ENCODE measurements around the gene CHURC1.

The CHURC1 gene

DNA sequence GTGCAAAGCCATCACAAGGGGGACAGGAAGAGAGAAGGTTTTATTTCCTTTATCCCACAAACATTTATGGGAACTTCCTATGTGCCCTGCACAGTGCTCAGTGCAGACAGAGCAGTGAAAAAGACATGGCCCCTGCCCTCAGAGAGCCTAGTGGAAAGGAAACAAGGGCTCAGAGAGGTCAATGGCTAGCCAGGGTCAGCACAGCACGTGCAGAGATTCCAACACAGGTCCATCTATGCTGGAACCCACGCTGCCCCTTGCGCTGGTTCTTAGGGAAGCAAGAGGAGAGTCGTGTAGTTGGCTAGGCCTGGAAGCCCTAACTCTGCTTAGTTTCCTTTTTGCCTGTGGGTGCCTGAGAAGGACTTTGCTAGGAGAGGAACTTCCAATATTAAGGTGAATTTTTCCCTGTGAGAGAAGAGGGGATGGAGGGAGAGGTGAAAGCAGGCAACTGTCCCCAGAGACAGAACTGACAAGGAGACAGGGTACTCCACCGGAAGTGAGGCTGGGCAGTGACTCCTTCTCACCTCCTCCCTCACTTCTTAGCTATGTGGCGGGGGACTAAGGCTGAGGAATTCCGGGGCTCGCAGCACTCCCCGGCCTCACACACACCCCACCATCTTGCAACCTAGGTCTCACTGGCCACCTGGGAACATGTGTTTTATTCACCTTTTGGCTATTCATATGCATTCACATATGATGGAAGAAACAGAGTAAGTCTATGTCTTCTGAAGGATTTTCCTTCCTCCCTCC is 40.4 kb downstream of the CHURC1 start:
- no peak overlapping the region for H3K4me3 ChIP-seq (ENCODE audit: low read depth, low read length)

DNA sequence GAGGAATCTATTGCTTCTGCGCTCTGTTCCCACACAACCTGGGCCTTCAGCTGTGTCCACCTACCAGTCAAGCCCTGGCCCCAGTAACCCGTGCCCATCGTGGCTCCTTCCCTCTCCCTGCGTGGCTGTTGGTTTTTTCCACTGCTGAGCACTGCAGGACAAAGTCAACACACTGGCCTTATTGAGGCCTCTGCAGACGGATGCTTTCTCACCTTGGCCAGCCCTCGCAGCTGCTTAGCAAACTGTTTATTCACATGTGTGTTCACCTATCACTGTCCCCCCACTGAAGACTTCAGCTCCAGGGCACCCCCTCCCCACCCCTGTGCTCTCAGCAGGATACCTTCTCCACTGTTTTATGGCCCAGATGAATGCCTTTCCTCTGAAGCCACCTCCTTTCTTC is 41.0 kb downstream of the CHURC1 start:
- no peak overlapping the region for H3K4me3 ChIP-seq (ENCODE audit: low read depth, low read length)

DNA sequence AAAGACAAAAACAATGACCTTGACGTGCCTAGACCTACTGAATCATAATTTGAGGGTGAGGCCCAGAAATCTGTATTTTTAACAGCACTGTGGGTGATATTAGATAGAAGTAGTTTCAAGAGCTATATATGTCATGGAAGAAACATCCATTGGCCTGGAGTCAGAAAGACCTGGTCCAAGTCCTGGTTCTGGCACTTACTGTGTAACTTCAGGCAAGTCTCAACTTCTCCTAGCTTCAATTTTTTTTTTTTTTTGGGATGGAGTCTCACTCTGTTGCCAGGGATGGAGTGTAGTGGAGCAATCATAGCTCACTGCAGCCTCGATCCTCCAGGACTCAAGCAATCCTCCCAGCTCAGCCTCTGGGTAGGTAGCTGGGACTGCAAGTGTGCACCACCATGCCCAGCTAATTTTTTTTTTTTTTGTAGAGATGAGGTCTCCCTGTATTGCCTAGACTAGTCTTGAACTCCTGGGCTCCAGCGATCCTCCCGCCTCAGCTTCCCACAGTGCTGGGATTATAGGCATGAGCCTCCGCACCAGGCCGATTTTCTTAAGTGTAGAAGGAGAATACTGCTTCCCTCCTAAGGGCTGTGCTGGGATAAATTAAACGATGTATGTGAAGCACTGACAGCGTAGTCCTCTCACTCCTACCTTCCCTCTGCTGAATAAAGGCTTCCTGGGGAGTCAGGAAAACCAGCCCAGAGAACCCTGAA is 42.6 kb downstream of the CHURC1 start:
- H3K4me3 ChIP-seq (ENCODE audit: low read depth, low read length) = no peak overlapping the region

DNA sequence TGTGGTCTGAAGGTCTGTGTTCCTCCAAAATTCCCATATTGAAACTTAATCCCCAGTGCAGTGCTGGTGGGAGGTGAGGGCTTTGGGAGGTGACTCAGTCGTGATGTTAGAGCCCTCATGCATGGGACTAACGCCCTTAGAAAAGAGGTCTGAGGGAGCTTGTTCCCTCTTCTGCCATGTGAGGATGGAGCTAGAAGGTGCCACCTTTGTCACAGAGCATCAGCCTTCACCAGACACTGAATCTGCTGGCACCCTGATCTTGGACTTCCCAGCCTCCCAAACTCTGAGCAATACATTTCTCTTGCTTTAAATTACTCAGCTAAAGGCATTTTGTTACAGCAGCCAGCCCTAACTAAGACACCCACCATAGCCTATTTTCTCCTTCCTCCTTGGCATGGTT is 43.9 kb downstream of the CHURC1 start:
- no peak overlapping the region for H3K4me3 ChIP-seq (ENCODE audit: low read depth, low read length)

DNA sequence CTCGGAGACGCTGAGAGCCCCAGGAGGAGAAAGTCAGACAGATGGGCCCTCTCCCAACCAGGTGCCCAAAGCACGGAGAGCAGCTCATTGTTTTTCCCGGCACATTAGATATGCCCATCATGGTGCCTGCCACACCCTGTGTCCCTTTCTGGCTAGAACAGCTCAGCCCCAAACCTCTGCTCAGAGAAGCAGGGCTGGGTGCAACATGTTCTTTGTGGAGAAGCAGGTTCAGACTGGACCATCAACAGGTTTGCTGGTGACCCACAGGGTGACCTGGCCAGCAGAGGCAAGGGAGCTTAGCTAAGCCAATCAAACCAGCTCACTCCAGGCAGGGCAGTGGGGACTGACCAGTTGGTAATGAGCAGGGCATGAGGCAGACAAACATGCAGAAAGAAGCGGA is 44.5 kb downstream of the CHURC1 start:
- H3K4me3 ChIP-seq (ENCODE audit: low read depth, low read length) = no peak overlapping the region

DNA sequence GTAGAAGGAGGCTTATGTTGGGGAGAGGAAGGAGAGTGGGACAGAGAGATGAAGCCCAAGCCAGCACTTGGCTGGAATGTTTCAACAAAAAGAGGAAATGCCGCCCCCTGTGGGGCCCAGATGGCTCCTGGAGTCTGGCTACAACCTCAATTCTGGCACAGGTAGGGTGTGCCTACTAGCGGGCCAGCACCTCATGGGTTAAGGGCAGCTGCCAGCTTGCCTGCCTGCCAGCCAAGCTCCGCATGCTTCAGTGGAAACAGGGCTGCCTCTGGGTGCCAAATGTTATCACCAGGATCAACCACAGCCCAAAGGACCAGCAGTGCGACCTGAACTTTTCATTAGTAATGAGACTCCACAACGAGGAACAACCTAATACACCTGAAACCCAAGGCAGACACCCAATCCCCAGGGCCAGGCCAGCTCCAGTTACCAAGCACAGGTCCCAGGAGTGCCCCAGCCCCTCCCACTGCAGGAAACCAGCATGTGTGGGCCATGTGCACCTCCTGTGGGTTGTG is 46.6 kb downstream of the CHURC1 start:
- no peak overlapping the region for H3K4me3 ChIP-seq (ENCODE audit: low read depth, low read length)

DNA sequence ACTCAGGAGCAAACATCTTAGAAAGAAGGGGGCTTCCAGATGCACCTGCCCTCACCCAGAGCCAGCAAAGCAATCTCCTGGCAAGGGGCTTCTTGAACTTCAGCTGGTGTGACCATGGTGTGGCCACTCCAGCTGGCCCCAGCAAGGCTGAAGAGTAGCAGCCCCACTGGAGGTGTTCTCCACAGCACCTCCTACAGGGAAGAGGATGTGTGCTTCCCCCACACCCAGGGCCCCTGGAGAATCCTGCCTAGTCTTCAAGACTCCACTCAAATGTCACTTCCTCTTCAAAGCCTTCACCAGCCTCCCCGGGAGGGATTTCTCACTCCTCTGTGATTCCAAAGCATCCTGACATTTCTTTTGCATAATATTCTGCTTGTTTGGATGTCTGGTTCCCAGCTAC is 49.4 kb downstream of the CHURC1 start:
- H3K4me3 ChIP-seq (ENCODE audit: low read depth, low read length) = no peak overlapping the region

DNA sequence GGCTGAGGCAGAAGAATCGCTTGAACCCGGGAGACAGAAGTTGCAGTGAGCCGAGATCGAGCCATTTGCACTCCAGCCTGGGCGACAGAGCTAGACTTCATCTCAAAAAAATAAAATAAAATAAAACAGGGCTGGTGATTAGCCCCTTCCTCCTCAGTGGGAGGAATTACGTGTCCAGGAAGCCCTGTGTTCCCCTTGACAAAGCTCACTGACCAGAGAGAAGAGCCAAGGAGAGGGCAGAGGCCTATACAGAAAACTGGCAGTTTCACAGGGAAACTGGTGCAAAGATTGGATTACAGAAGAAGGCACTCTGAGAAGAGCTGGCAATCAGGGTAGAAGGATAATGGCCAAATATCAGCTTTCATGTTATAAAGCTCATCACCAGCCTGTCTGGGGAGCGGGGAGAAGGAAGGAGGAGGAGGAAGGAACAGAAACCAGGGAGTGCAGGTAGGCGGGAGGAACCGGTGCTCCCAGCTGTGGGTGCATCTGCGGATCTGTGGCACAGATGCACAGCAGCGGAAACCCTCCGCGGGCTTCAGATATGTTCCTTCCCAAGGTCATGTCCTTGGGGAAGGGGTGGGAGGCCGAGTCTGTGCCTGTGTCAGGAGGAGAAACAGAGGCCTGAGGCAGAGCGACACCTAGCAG is 51.2 kb downstream of the CHURC1 start:
- no peak overlapping the region for H3K4me3 ChIP-seq (ENCODE audit: low read depth, low read length)

DNA sequence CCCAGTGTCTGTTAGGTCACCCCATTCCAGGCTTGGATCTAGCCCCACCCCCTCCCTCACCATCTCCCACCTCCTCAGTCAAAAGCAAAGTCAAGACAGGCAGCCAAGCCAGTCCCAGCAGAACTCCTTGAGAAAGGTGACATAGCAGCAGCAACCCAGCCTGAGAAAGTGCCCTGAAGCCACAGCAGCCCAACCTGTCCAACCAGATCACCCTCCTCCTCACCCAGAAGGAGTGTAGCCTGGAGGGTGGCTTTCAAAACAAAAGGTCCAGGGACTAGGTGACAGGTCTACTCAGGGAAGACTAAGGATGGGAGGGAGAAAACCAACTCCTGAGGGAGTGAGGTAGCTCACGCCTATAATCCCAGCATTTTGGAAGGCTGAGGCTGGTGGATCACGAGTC is 52.7 kb downstream of the CHURC1 start:
- no peak overlapping the region for H3K4me3 ChIP-seq (ENCODE audit: low read depth, low read length)

DNA sequence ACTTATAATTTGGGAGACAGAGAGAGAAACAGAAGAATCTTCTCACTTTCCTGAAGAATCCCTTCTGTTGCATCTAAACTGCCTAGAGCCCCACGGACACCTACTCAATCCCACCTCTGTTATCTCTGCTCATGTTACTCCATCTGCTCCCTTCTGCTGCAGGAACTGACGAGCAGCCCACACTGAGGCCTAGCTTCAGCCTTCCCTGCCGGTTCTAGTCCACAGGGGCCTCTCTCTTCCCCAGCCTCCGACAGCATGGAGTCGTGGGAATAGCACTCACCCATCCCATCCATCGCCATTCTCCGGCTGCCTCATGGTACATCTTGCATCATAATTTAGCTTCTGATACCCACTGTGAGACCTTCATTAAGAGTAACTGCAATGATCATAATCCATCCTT is 53.9 kb downstream of the CHURC1 start:
- no peak overlapping the region for H3K4me3 ChIP-seq (ENCODE audit: low read depth, low read length)

DNA sequence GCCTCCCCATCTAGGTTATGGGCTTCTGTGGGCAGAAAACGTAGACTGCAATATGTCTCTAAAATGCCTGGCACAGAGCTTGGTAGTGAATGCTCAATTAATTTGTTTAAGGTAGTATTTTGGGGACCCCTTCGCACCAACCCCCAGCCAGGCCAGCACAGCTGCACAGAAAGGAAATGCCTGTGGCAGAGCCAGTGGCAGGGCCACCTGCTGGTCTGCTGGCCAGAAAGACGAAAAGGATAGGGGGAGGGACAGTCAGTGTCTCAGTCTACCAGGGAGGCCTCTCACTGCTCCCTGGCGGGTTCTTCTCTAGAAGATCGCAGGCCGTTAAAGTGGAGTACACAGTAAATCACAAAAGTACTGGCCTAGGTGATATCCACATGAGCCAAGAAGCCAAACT is 54.4 kb downstream of the CHURC1 start:
- no peak overlapping the region for H3K4me3 ChIP-seq (ENCODE audit: low read depth, low read length)

DNA sequence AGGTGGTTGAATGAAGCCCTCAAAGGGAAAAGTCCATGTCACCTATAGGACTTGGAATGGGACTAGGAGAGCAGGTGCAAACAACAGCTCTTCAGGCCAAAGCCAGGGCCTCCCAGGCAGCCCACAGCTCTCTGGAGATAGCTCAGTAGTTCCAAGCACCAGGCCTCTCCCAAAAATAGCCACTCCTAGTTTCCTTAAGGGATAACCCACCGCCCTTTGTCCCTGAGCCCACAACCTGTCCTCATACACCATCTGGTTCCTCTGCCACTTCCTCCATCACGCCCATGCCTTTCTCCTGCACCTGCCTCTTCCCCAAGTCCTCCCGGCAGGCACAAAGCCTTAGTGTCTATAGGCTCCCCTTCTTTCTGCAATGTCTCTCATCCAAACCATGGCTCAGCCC is 55.8 kb downstream of the CHURC1 start:
- H3K4me3 ChIP-seq (ENCODE audit: low read depth, low read length) = no peak overlapping the region

DNA sequence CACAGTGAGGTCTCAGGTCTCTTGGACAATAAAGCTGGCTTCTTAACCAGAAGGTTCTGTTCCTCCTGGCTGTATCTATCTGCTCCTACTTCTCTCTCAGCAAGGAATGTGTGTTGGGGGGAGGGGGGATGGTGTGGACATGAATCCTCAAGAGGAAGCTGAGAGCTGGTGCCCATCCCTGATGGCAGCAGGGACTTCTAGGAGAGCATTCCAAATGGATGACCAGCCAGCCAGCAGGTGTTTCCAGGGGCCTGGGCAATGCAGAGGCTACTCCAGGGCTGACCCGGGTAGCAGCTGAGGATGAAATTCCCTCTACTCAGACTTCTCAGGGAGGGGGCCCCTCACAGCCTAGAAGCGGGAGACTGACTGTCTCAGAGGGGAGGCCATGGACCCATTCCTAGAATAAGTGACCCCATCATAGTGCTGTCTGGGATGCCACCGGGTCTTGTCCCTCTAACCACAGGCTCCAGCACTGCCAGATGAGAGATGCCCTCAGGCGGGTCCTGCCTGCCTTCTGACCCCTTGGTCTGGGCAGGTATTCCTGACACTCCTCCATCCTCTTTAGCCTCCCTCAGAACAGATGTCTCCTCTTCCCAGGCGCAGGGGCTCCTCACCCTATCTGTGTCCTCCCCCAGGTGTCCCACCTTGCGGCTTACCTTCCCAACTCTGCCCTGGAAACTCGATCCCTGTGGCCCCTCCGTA is 56.7 kb downstream of the CHURC1 start:
- peak overlapping the region; percentile 67 for H3K4me3 ChIP-seq (ENCODE audit: low read depth, low read length)

DNA sequence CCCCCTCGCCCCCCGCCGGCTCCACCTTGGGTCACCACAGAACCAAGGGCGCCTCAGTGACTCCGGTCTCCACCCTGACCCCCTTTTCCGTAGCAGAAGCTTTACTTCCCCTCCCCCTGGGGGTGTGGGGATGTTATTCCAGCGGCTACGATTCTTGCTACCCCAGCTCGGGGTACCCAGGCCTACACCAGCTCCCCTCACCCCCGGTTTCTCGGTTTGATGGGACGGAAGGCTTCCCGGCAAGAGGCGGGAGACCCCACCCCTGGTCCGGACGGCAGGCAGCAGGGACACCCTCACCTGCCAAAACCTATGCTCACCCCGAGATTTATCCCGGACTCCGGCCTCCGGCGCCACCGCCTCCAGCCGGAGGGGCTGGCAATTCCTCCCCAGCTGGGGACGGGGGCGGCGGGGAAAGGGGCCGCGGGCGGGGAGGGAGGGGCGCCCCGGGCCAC is 57.3 kb downstream of the CHURC1 start:
- H3K4me3 ChIP-seq (ENCODE audit: low read depth, low read length) = peak overlapping the region; percentile 67

DNA sequence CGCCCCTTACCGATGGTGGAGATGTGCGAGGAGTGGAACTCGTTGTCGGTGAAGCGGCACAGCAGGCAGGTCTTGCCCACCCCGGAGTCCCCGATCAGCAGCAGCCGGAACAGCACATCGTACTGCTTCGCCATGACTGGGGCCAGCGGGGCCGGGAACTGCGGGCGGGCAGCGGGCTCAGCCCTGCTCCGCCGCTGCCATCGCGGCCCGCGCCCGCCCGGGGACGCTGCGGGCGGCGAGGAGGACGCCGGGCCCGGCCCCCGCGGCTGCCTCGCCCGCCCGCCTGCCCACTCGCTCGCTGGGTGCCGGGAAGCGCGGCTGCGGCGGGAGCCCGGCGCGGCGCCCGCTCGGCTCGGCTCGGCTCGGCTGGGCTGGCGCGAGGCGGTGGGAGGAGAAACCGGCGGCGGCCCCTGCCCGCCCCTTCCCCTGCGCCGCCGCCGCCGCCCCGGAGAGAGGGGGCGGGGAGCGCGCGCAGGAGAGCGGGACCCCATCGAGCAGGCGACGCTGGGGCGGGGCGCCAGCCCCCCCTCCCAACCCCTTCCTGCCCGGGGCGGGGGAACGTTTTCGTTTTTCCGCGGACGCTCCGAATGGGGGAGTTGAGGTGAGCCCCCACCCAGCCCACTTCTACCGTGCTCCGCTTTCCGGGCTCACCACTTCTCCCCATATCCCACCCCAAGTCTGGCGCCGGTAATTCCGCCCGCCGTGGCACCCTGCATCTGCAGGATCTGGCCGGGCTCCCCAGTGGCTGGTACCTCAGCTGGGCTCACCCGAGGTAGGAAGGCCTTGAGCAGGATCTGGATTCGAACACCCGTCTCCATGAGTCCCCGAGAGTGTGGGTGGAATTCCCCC is 57.9 kb downstream of the CHURC1 start, which contains the start of gene RAB15:
Gene RAB15, minus strand, starts transcription at position 394 of the 849 bp plus-strand sequence. Its CDS starts 260 bp downstream, at position 134.
- H3K4me3 ChIP-seq (ENCODE audit: low read depth, low read length) = peak within 1 kb of the TSS; percentile 67

DNA sequence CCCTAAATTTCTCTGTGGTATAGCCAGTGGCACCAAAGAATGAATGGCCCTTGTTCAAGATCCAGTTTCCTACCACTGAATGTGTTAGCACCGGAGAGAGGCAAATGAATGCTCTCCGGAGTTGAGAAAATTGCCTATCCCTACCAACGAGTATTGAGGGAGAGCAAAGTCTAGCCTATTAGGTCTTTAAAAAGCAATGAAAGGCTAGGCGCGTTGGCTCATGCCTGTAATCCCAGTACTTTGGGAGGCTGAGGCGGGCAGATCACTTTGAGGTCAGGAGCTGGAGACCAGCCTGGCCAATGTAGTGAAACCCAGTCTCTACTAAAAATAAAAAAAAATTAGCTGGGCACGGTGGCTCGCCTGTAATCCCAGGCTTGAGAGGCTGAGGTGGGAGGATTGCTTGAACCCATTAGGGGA is 58.8 kb downstream of the CHURC1 start:
- no peak overlapping the region for H3K4me3 ChIP-seq (ENCODE audit: low read depth, low read length)

DNA sequence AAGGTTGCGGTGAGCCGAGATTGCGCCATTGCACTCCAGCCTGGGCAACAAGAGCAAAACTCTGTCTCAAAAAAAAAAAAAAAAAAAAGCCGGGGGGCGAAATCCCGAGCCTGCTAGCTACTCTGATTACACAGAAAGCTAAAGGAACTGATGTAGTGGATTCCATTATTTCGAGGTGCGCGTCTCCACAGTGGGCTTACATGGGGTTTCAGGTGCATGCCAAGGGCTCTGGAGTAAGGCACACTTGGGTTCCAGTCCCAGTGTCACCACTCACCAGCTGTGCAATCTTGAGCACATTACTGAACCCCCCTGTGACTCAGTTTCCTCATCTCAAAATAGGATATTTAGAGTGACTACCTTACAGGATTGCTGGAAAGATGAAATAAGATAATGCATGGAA is 59.6 kb downstream of the CHURC1 start:
- no peak overlapping the region for H3K4me3 ChIP-seq (ENCODE audit: low read depth, low read length)

DNA sequence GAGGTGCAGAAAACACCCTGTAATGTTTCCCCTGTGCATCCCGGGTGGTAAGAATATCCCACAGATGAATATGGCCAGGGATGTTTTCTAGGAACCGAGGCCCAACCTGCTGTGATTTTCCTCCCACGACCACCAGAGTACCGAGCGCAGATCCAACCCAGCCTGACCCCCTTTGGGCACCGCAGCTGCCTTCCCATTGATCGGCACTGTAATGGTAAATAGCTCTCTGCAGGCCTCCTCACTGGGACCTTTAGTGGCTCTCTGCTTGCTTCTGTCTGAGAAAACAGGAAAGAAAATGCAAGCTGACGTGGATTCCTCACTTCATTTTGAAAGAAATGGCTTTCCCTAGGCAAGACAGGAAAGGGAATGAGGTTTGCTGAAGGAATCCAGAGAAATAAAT is 60.3 kb downstream of the CHURC1 start:
- no peak overlapping the region for H3K4me3 ChIP-seq (ENCODE audit: low read depth, low read length)

DNA sequence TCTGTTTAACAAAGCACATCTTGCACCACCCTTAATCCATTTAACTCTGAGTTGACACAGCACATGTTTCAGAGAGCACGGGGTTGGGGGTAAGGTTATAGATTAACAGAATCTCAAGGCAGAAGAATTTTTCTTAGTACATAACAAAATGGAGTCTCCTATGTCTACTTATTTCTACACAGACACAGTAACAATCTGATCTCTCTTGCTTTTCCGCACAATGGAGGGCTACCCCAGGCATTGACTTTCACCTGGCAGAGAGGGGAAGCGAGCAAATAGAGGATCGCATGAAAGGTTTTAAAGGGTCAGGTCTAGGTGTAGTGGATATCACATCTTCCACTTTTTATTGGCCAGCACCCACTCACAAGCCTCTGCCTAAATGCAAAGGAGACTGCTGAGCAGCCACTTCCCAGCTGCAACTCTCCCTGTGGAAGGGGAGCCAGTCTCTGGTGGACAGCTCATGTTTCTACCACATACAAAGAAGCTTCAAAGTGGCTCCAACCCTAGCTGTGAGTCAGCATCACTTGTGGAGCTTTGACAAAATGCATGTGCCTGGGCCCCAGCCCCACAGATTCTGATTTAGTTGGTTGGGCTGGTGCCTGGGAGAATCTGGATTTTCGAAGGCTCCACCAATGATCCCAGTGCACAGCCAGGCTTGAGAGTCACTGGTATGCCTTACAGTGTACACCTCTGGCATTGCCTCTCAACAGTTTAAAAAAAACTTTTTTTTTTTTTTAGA is 65.2 kb downstream of the CHURC1 start:
- H3K4me3 ChIP-seq (ENCODE audit: low read depth, low read length) = no peak overlapping the region
